GM12878 (cell line): ENCODE results near the gene KDM2A. TPM values are rescaled to one million over a fixed set of nuclear protein-coding genes. Genes with fewer than 3 reads are reported as not detected.

Experiments used
- ATAC-seq: fragments of 200-7000 bp; cut with Tn5 transposase; 3 replicates; pipeline ENCODE4 v1.9.1; 2020; ENCODE audit warnings: mild to moderate bottlenecking, moderate library complexity
- BruUV-seq: library from RNA; stranded (reverse); fragments of 400-500 nt; replicated peaks from 2 replicates; lab custom pipeline; 2021; lab: Mats Ljungman, UMichigan
- CTCF ChIA-PET: fragments of 300-600 bp; sonication (Branson Sonifier 250); formaldehyde crosslinking; extraction: SDS; loops from one replicate; lab custom pipeline; 2021; ENCODE audit warnings: inconsistent platforms; lab: Yijun Ruan, JAX
- POLR2A ChIA-PET: fragments of 350-600 bp; formaldehyde crosslinking; extraction: SDS; loops from one replicate; lab custom pipeline; 2021; ENCODE audit warnings: inconsistent platforms; lab: Charles Lee
- RAD21 ChIA-PET: fragments of 300-600 bp; sonication (Branson Sonifier 250); formaldehyde crosslinking; loops from one replicate; lab custom pipeline; 2023; ENCODE audit warnings: antibody characterized with exemption; ENCODE audit not compliant: unreplicated experiment; lab: Charles Lee
- SMC1A ChIA-PET: fragments of 300-600 bp; sonication (Branson Sonifier 250); formaldehyde crosslinking; loops from one replicate; lab custom pipeline; 2023; ENCODE audit not compliant: unreplicated experiment, uncharacterized antibody; lab: Charles Lee
- DNase-seq: peaks from one replicate; pipeline ENCODE4 v3.0.0-alpha.2; 2011; ENCODE audit warnings: low read depth, low spot score
- FAIRE-seq: peaks from 3 replicates; lab custom pipeline; 2011; peaks lifted over from hg19 to GRCh38; lab: Jason Lieb, UNC
- H2AFZ ChIP-seq: 2 replicates; pipeline ENCODE4 v1.6.0; 2011; ENCODE audit warnings: low read depth, low read length, control low read depth; ENCODE audit not compliant: control insufficient read depth
- H3K27ac ChIP-seq: 2 replicates; pipeline ENCODE4 v1.5.1; 2011; ENCODE audit warnings: control low read depth; ENCODE audit not compliant: control insufficient read depth, insufficient read depth
- H3K27me3 ChIP-seq, 2 experiments: replicated peaks in 1 of 2; 2 replicates each; pipeline versions ENCODE4 v1.6.0 to v1.6.1; 2011; ENCODE audit warnings: low read length in 1 of 2; ENCODE audit not compliant: control insufficient read depth in 2 of 2, insufficient read depth in 2 of 2
- H3K36me3 ChIP-seq, 2 experiments: 2 replicates each; pipeline ENCODE4 v1.5.1; 2011; ENCODE audit warnings: low read length in 1 of 2; ENCODE audit not compliant: control insufficient read depth in 2 of 2, insufficient read depth in 2 of 2
- H3K4me1 ChIP-seq: 2 replicates; pipeline ENCODE4 v1.6.1; 2011; ENCODE audit warnings: mild to moderate bottlenecking, low read length, moderate library complexity, mixed read lengths; ENCODE audit not compliant: control insufficient read depth, insufficient read depth
- H3K4me2 ChIP-seq: 2 replicates; pipeline ENCODE4 v1.6.0; 2011; ENCODE audit warnings: control low read depth; ENCODE audit not compliant: control insufficient read depth, insufficient read depth
- H3K4me3 ChIP-seq: fragments of 200-600 bp; sonication (generic); 2 replicates; pipeline ENCODE4 v1.5.1; 2016
- H3K79me2 ChIP-seq: 2 replicates; pipeline ENCODE4 v1.6.0; 2011; ENCODE audit warnings: low read length; ENCODE audit not compliant: control insufficient read depth, insufficient read depth
- H3K9ac ChIP-seq: 2 replicates; pipeline ENCODE4 v1.8.0; 2011; ENCODE audit warnings: low read length, control low read depth, mixed read lengths; ENCODE audit not compliant: control insufficient read depth, insufficient read depth
- H3K9me3 ChIP-seq: replicated peaks from 3 replicates; pipeline ENCODE4 v1.5.1; 2011; ENCODE audit warnings: mild to moderate bottlenecking, low read length; ENCODE audit not compliant: control insufficient read depth, insufficient read depth
- H4K20me1 ChIP-seq: 2 replicates; pipeline ENCODE4 v1.6.0; 2011; ENCODE audit not compliant: control insufficient read depth, insufficient read depth
- ATF2 ChIP-seq: IDR thresholded peaks from 2 replicates; pipeline ENCODE4 v1.6.1; 2012; ENCODE audit warnings: low read length, inconsistent platforms
- CBX3 ChIP-seq: fragments of 200-600 bp; sonication (generic); IDR thresholded peaks from 2 replicates; pipeline ENCODE4 v1.6.1; 2016; ENCODE audit warnings: low read depth, borderline replicate concordance
- ETV6 ChIP-seq, 2 experiments: fragments of 450-650 bp in 1 of 2; IDR thresholded peaks in 1 of 2; conservative IDR thresholded peaks in 1 of 2; 2 replicates each; pipeline ENCODE4 v1.6.1; 2014; ENCODE audit warnings: antibody characterized with exemption in 1 of 2, borderline replicate concordance in 1 of 2, low read depth in 1 of 2, mild to moderate bottlenecking in 1 of 2, moderate library complexity in 1 of 2
- FOS ChIP-seq: IDR thresholded peaks from 3 replicates; pipeline ENCODE4 v1.6.1; 2011; ENCODE audit warnings: borderline replicate concordance; ENCODE audit not compliant: insufficient read length; ENCODE audit errors: extremely low read depth
- FOXM1 ChIP-seq: IDR thresholded peaks from 2 replicates; pipeline ENCODE4 v1.6.1; 2012; ENCODE audit warnings: low read depth, mild to moderate bottlenecking, inconsistent platforms, low read length, moderate library complexity
- POLR2AphosphoS2 ChIP-seq: IDR thresholded peaks from 2 replicates; pipeline ENCODE4 v1.6.1; 2011; ENCODE audit warnings: low read depth, mild to moderate bottlenecking, low read length, improper control_type of control experiment, moderate library complexity
- TARDBP ChIP-seq: IDR thresholded peaks from 2 replicates; pipeline ENCODE4 v1.6.1; 2016; ENCODE audit warnings: borderline replicate concordance
- ZNF384 ChIP-seq: IDR thresholded peaks from 2 replicates; pipeline ENCODE4 v1.6.1; 2012; ENCODE audit warnings: low read depth, mild to moderate bottlenecking, low read length, improper control_type of control experiment, borderline replicate concordance
- ZZZ3 ChIP-seq: IDR thresholded peaks from 2 replicates; pipeline ENCODE4 v1.6.1; 2011; ENCODE audit warnings: low read depth; ENCODE audit not compliant: control insufficient read depth, insufficient read length
- WGBS: methylation state at CpG from one replicate; pipeline ENCODE4 v1.1.6; 2016; ENCODE audit warnings: low lambda C conversion rate; ENCODE audit not compliant: insufficient replicate concordance, insufficient coverage; ENCODE audit errors: missing lambda C conversion rate; 5-methylcytosine and 5-hydroxymethylcytosine counted together
- in situ Hi-C: fragments of 300-500 bp; cut with MboI; formaldehyde crosslinking; loops from 9 replicates; pipeline ENCODE4 v1.14.3; 2018; ENCODE audit warnings: mixed read lengths
- intact Hi-C: fragments of 100-400 bp; cut with micrococcal nuclease; formaldehyde crosslinking; loops from one replicate; pipeline ENCODE4 v1.14.2; 2022; ENCODE audit not compliant: unreplicated experiment
- polyA plus RNA-seq, 11 experiments: library from polyadenylated mRNA; depleted of rRNA in 4 of 11; unstranded in 6 of 11; stranded (reverse) in 5 of 11; fragments of >200 nt; fragmentation: Nextera tagmentation in 4 of 11; fragmentation: Illumina TruSeq in 1 of 11; extraction: Ambion mirVana in 4 of 11; extraction: Trizol in 1 of 11; gene quantifications; 1 replicate in 1 of 11; 2 replicates in 10 of 11; pipeline versions ENCODE4 v1.2.1 to v1.2.3, GENCODE V29; 2011 to 2016; ENCODE audit warnings: inconsistent platforms in 2 of 11, missing spikeins in 2 of 11, low read depth in 1 of 11
- total RNA-seq, 4 experiments: library from RNA; depleted of rRNA in 3 of 4; stranded (reverse); fragments of >200 nt in 3 of 4; fragmentation: Illumina TruSeq in 1 of 4; extraction: Trizol in 1 of 4; gene quantifications; 2 replicates each; pipeline versions ENCODE4 v1.2.1 to v1.2.3, GENCODE V29; 2013 to 2021
- TF ChIP-seq, protein P1 (sequence below): fragments of 450-650 bp; IDR thresholded peaks from 2 replicates; pipeline ENCODE4 v1.6.1; 2017; ENCODE audit warnings: mild to moderate bottlenecking, low read depth, inconsistent platforms; ENCODE audit not compliant: poor library complexity, severe bottlenecking

Gene KDM2A
- total and polyA plus RNA-seq, 10 of the 15 experiments (the other 5 are each of a cell fraction or from before 2014, with no cell fraction given), result 10.5 to 69.3 (median 41.6) TPM

- Histone ChIP-seq H3K4me3 (no peak overlapping the region), H3K4me1 (no peaks in the 10 kb centered on the region), H3K27me3 (no peaks in the 10 kb centered on the region), H2AFZ (no peak overlapping the region), H3K27ac (no peak overlapping the region), H3K9ac (no peak overlapping the region), H4K20me1 (no peaks in the 10 kb centered on the region; the same call in 1 of the 2 replicates), H3K79me2 (peaks cover 35% of the 10 kb centered on the region), H3K9me3 (no peaks in the 10 kb centered on the region), H3K4me2 (no peak overlapping the region), H3K36me3 (peaks cover 3 to 21% of the 10 kb centered on the region in 2 experiments)
- POLR2A ChIA-PET, result no interaction called here
- WGBS, result 96% methylated on average over 4 of the region's 4 CpGs
- DNase-seq (no peak), FAIRE-seq (no peak), ATAC-seq (no peak)
- in situ Hi-C loops (no loop called here), intact Hi-C loops (no loop called here)
- CTCF ChIA-PET, result interaction anchor here (1.2 to 1.7 kb wide), 2 partner anchors 11 kb away, joined by 3 to 5 read pairs; no protein-coding TSS in a partner anchor
- TF ChIP-seq CBX3 (no peak), ETV6 (conservative IDR thresholded peaks at IDR 0.05 in 1 of 2, IDR thresholded peaks at IDR 0.05 in 1 of 2; ENCODE audit: borderline replicate concordance in 1 of 2, low read depth in 1 of 2) (no peak), TARDBP (no peak), FOXM1 (no peak), FOS (no peak), POLR2AphosphoS2 (no peak), ATF2 (no peak), ZZZ3 (no peak), ZNF384 (no peak)
- TF ChIP-seq, protein P1, sequence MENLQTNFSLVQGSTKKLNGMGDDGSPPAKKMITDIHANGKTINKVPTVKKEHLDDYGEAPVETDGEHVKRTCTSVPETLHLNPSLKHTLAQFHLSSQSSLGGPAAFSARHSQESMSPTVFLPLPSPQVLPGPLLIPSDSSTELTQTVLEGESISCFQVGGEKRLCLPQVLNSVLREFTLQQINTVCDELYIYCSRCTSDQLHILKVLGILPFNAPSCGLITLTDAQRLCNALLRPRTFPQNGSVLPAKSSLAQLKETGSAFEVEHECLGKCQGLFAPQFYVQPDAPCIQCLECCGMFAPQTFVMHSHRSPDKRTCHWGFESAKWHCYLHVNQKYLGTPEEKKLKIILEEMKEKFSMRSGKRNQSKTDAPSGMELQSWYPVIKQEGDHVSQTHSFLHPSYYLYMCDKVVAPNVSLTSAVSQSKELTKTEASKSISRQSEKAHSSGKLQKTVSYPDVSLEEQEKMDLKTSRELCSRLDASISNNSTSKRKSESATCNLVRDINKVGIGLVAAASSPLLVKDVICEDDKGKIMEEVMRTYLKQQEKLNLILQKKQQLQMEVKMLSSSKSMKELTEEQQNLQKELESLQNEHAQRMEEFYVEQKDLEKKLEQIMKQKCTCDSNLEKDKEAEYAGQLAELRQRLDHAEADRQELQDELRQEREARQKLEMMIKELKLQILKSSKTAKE, result no peak
- SMC1A ChIA-PET, result no interaction called here
- RAD21 ChIA-PET, result no interaction called here
- no TSS peak for BruUV-seq
Measured at GRCh38 chr11:67178878-67179277, 59.8 kb downstream of the KDM2A start.
